Adrenal gland (tissue), 5 donors: ENCODE data around the gene INTS3.

Experiments
- CTCF ChIP-seq, 6 experiments: fragments of 450-650 bp in 4 of 6; fragments of 200-600 bp in 2 of 6; sonication (generic) in 1 of 6; IDR thresholded peaks; 1 replicate in 5 of 6; 2 replicates in 1 of 6; pipeline versions ENCODE4 v1.5.1 to v1.8.0; 2016 to 2021; ENCODE audit warnings: antibody characterized with exemption in 6 of 6, mild to moderate bottlenecking in 2 of 6, moderate library complexity in 1 of 6
- POLR2A ChIP-seq, 2 donors: fragments of 450-650 bp; IDR thresholded peaks; one replicate each; pipeline ENCODE4 v1.6.1; 2017; ENCODE audit warnings: antibody characterized with exemption in 2 of 2, mild to moderate bottlenecking in 2 of 2, moderate library complexity in 1 of 2
- donor health status: DM: no; HTN: no; CAD: no.

GRCh38 chr1:153685544-153686340, 42.1 kb upstream of the INTS3 start:
- no peak for TF ChIP-seq CTCF (IDR thresholded peaks at IDR 0.05)
- TF ChIP-seq POLR2A (IDR thresholded peaks at IDR 0.05) = no peak
